Stimulated activated CD8-positive, alpha-beta memory T cell treated with anti-CD3 and anti-CD28 coated beads, Interleukin-4, amount 100 ng/mL, for 48 hours (primary cell): Measurements from ENCODE around the gene LTA.
A peak's percentile ranks its signal among the peaks of the same experiment; 100 is the strongest.

Experiments used
- DNase-seq: peaks from one replicate; pipeline ENCODE4 v3.0.0-alpha.2; 2020

LTA gene

GRCh38 chr6:31543639-31544038 is 28.4 kb upstream of the LTA start:
- no peak for DNase-seq

- no peak for DNase-seq
Measured at GRCh38 chr6:31544676-31545075, 27.4 kb upstream of the LTA start.

- DNase-seq: no peak
Measured at GRCh38 chr6:31545291-31545690, 26.8 kb upstream of the LTA start.

DNA sequence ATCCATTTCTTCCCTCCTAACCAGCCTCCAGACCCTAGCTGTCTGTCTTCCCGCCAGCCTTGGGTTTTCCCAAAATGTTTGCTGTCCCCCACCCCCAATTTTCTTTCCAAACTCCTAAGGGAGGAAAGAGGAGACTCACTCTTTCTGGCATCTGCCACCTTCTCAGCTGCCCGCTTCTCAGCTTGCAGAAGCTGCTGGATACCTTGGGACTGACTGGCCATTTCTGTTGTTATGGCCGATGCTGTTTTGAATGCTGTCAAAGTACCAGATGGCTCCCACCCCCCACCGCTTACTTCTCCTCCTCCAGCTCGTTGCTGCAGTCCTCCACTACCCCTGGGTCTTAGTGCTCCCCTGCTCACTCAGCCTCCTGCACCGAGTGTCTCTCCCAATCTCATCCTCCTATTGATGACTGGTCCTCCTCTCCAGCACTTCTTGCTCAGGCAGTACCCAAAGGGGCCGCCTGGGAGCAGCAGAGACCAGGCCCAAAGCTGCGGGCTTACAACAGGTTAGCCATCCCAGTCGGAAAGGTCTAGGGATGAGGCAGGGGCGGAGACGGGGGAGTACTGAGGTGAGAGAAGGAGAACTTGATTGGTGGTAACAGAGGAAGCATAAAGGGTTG is 25.6 kb upstream of the LTA start, which contains the start of gene ATP6V1G2:
ATP6V1G2 (minus strand) TSS at position 270 of the 619 bp plus-strand sequence; CDS start at position 221, 49 bp downstream.
- DNase-seq: peak; percentile 94

GRCh38 chr6:31546958-31547726 is 24.9 kb upstream of the LTA start, which contains the start of gene NFKBIL1:
Gene NFKBIL1 (plus strand): TSS chr6:31547608. CDS start chr6:31547695, 87 bp downstream.
- DNase-seq: peak; percentile 93

DNA sequence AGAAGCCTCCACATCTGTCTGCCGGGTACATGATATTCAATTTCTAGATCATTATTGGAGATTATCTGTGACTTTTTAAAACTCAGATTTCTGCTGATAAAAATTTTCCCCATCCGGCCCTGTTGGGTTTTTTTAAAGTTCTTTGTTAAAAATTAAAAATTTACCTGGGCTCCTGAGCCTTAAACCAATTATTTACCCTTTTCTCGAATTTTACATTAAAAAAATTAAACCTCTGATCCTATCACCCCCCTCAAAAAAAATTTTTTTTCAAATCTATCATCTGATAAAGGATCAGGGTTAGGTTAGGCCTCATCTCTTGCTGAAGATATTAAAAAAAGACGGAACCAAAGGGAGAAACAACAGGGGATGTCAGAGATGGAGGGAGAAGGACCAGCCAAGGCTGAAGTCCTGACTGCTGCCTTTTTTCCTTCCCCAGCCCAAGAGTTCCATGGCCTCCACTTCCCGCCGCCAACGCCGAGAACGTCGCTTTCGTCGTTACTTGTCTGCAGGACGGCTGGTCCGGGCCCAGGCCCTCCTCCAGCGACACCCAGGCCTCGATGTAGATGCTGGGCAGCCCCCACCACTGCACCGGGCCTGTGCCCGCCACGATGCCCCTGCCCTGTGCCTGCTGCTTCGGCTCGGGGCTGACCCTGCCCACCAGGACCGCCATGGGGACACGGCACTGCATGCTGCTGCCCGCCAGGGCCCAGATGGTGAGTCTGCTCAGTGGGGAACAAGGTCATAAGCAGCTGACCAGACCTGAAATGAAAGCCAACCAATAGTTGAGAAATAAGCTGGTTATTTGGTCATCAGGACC is 24.2 kb upstream of the LTA start:
- no peak for DNase-seq

DNA sequence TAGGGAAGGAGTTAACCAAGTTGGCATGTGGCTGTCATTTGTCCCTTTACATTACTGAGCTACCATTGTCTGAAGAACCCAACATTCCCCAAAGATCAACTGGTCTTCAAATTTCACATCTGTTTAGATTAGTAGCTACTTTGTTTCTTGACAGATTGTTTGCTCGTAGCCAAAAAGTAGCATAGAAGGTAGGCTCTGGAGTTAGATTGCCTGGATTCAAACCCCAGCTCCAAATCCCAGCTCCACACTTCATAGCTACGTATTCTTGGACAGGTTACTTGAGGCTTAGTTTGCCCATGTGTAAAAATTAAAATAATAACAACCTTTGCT is 23.6 kb upstream of the LTA start:
- no peak for DNase-seq

DNA sequence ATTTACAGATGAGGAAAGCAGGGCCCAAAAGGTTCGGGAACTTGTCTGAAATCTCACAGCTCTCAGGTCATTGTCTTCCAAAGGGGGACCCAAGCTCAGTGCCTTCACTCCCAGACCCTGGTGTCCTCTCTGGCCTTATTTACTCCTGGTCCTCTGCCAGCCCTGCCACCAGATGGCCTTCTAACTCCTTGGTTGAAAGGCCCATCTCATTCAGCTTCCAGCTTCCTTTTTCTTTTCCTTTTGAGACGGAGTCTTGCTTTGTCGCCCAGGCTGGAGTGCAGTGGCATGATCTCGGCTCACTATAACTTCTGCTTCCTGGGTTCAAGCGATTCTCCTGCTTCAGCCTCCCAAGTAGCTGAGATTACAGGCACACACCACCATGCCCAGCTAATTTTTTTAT is 20.7 kb upstream of the LTA start:
- DNase-seq: peak; percentile 72

DNA sequence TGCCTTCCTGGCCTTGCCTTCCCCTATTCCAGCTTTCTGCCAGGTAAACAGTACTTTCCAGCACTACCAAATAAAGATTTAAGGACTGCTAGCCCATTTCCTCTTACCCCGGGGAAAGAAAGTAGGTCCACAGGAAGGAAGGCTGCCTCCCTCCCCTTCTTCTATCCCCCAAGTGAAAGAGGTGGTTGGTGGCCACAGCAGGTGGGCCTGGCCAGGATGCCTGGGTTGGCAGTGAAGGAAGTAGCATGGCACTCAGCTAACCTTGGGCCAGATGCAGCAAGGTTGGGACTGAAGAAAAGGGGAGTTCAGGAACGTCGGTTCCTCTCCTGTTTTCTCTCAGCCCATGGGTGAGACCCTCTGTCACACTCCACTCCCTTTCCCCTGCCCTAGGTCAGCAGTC is 15.8 kb upstream of the LTA start:
- DNase-seq: no peak

DNA sequence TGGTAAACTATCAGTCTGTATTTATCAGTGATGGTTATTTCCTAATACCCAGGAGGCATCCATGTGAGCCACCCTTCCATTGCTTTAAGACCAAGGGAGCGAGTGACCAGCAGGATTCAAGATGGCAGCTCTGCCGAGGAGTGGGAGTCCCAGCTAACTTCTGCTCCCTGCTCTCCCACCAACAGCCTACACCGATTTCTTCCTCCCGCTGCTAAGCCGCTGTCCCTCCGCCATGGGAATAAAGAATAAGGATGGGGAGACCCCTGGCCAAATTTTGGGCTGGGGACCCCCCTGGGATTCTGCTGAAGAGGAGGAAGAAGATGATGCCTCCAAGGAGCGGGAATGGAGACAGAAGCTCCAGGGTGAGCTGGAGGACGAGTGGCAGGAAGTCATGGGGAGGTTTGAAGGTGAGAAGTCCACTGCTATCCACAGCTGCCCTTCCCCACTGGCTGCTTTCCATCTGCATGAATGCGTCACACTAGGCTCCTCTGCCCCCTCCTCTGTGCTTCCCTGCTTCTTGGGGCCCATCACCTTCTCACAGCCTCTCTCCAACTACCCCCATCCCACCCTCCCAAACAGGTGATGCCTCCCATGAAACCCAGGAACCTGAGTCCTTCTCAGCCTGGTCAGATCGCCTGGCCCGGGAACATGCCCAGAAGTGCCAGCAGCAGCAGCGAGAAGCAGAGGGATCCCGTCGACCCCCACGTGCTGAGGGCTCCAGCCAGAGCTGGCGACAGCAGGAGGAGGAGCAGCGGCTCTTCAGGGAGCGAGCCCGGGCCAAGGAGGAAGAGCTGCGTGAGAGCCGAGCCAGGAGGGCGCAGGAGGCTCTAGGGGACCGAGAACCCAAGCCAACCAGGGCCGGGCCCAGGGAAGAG is 14.4 kb upstream of the LTA start:
- no peak for DNase-seq

DNA sequence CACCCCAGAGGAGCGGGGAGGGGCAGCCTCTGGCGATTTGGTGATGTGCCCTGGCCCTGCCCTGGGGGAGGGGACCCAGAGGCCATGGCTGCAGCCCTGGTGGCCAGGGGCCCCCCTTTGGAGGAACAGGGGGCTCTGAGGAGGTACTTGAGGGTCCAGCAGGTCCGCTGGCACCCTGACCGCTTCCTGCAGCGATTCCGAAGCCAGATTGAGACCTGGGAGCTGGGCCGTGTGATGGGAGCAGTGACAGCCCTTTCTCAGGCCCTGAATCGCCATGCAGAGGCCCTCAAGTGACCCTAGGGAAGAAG is 13.8 kb upstream of the LTA start:
- no peak for DNase-seq

- DNase-seq: peak; percentile 77
Measured at GRCh38 chr6:31558631-31559500, 13.2 kb upstream of the LTA start.

DNA sequence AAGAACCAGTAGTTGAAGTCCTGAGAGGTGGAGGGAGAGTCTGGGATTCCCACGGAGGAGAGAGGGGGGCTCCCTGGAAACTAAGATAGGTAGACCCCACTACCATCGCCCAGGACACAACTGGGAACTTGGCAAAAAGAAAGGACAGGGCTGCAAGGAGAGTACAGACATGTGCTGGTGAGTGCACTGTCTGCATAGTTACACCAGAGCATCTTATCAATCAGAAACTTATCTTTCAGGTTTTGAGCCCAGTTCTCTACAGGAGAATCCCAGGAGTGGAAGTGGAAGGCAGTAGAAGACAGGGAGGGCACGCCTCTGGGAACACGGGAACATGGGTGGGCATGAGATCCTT is 12.5 kb upstream of the LTA start:
- no peak for DNase-seq

GRCh38 chr6:31559958-31560696 is 12.0 kb upstream of the LTA start:
- peak; percentile 72 for DNase-seq

DNA sequence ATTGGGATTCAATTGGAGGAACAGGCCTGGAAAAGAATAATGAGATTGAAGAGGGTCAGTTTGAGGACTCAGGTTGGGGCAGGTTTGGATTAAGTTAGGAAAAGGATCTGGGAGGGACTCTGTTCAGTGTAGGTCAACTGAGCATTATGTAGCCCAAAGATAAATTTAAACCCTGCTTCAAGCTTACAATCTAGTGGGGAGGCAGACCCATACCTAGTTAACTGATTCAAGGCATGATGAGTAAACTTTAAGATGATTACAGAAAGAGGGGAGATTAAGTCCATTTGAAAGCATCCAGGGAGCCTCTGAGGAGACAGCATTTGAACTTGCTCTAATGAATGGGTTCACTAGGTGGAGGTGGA is 11.4 kb upstream of the LTA start:
- no peak for DNase-seq

DNA sequence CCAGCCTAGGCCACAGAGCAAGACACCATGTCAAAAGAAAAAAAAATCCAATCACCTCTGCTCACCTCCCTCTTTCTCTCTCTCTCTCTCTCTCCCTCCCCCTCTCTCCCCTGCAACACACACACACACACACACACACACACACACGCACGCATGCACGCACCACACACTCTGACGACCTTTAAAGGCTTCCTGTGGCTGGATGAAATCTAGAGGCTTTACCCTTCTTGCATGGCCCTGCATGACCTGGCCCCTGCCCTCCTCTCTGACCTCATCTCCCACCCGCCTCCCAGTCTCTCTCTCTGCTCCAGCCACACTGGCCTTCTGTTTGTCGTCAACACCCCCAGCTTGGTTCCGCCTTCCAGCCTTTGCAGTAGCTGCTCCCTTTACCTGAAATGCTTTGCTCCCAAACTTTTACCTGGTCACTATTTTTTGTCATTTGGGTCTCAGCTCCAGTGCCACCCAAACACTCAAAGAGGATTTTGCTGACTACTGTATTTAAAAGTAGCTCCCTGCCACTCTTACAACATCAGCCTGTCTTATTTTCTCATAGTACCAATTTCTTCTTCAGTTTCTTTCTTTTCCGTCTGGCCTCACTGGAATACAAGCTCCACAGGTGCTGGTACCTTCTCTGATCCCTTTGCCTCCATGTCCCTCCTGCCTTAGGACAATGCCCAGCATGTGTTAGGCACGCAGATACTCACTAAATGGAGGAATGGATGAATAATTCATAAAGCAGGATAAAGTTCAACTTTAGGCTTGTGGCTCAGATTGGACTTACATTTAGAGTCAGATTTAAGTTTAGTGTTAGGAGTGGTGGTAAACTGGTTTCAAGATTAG is 4.3 kb upstream of the LTA start:
- peak; percentile 60 for DNase-seq

DNA sequence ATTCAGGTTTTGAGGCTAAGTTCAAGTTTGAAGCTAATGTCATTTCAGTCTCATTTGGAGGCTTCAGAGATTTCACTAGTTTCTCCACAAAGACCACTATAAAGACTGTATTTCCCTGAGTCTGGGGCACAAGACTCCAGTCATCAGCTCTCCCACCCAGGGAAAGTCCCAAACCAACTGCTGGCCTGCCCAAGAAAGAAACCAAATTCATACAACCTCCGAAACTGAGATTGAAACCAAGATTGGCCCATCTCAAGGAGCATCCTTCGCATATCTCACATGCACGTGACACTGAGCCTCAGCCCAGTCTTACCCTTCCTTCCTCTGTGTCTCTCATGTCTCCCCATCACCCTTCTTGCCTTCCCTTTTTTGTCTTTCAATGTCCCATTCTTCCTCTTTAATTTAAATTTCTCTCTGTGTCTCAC is 3.5 kb upstream of the LTA start:
- peak; percentile 75 for DNase-seq

DNA sequence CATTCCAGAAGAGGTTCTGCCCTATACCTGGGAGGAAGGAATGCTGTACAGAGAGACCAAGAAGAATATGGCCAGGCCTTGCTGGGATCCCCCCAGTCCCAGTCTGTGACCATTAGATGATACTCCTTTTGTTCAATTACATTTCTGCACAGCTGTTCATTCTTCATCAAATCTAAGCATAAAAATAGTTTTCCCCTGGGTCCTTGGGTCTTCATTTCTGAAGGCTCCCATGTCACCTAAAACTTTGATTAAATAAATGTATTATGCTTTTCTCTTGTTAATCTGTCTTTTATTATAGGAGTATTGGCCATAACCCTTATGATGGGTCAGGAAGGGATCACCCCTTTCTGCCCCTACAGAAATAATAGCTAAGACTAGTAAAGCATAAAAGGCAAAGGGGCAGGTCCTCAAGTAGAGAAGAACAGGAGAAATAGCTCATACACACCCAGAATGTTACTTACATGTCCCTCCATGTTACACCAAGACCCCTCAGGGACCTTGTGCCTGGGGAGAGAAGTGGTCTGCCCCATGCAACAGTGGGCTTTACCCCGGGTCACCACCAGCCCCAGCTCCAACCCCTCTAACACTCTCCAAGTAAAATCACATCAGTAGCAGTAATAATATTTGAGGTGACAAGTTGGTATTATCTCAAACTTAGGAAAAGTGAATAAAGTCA is 2.1 kb upstream of the LTA start:
- no peak for DNase-seq

DNA sequence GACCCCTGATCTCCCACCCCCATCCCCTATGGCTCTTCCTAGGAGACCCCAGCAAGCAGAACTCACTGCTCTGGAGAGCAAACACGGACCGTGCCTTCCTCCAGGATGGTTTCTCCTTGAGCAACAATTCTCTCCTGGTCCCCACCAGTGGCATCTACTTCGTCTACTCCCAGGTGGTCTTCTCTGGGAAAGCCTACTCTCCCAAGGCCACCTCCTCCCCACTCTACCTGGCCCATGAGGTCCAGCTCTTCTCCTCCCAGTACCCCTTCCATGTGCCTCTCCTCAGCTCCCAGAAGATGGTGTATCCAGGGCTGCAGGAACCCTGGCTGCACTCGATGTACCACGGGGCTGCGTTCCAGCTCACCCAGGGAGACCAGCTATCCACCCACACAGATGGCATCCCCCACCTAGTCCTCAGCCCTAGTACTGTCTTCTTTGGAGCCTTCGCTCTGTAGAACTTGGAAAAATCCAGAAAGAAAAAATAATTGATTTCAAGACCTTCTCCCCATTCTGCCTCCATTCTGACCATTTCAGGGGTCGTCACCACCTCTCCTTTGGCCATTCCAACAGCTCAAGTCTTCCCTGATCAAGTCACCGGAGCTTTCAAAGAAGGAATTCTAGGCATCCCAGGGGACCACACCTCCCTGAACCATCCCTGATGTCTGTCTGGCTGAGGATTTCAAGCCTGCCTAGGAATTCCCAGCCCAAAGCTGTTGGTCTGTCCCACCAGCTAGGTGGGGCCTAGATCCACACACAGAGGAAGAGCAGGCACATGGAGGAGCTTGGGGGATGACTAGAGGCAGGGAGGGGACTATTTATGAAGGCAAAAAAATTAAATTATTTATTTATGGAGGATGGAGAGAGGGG is 1.4 kb downstream of the LTA start:
- peak; percentile 55 for DNase-seq
